ENCODE results near the gene SPIRE2.
"Not testable (repeated sequence)": the region's sequence is repeated elsewhere in the genome, so short reads cannot be mapped to it uniquely, and the experiment has no call there.

DNA sequence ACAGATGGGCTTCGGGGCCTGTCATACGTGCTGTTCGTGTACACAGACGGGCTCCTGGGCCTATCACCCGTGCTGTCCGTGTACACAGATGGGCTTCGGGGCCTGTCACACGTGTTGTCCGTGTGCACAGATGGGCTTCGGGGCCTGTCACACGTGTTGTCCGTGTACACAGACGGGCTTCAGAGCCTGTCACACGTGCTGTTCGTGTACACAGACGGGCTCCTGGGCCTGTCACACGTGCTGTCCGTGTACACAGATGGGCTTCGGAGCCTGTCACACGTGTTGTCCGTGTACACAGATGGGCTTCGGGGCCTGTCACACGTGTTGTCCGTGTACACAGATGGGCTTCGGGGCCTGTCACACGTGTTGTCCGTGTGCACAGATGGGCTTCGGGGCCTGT is 50.8 kb downstream of the SPIRE2 start:
- TF ChIP-seq POLR2A (IDR thresholded peaks at IDR 0.05), result not testable (repeated sequence)
- TF ChIP-seq, protein P1, sequence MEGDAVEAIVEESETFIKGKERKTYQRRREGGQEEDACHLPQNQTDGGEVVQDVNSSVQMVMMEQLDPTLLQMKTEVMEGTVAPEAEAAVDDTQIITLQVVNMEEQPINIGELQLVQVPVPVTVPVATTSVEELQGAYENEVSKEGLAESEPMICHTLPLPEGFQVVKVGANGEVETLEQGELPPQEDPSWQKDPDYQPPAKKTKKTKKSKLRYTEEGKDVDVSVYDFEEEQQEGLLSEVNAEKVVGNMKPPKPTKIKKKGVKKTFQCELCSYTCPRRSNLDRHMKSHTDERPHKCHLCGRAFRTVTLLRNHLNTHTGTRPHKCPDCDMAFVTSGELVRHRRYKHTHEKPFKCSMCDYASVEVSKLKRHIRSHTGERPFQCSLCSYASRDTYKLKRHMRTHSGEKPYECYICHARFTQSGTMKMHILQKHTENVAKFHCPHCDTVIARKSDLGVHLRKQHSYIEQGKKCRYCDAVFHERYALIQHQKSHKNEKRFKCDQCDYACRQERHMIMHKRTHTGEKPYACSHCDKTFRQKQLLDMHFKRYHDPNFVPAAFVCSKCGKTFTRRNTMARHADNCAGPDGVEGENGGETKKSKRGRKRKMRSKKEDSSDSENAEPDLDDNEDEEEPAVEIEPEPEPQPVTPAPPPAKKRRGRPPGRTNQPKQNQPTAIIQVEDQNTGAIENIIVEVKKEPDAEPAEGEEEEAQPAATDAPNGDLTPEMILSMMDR (IDR thresholded peaks at IDR 0.05), result not testable (repeated sequence)
